ENCODE data around the gene TM6SF1. TPM values are rescaled to one million over a fixed set of nuclear protein-coding genes. Genes with fewer than 3 reads are reported as not detected.

The TM6SF1 gene
- total RNA-seq, 4 donors from 2014 or later, result 9.5 to 34.3 (median 14.0) TPM

GRCh38 chr15:83158393-83158792 lies 50.9 kb downstream of the TM6SF1 start:
- no peak for TF ChIP-seq CTCF (IDR thresholded peaks at IDR 0.05; ENCODE audit: low read depth)

- TF ChIP-seq CTCF (IDR thresholded peaks at IDR 0.05; ENCODE audit: low read depth), result no peak
These were observed 53.3 kb downstream of the TM6SF1 start for GRCh38 chr15:83160741-83161140.

- no peak for TF ChIP-seq CTCF (IDR thresholded peaks at IDR 0.05; ENCODE audit: low read depth)
These were observed 55.6 kb downstream of the TM6SF1 start for GRCh38 chr15:83163032-83163431.

- no peak for TF ChIP-seq CTCF (IDR thresholded peaks at IDR 0.05; ENCODE audit: low read depth)
These were observed 56.8 kb downstream of the TM6SF1 start for GRCh38 chr15:83164111-83164770.

- TF ChIP-seq CTCF (IDR thresholded peaks at IDR 0.05; ENCODE audit: low read depth), result no peak
These were observed 57.4 kb downstream of the TM6SF1 start for GRCh38 chr15:83164771-83165404.

- TF ChIP-seq CTCF (IDR thresholded peaks at IDR 0.05; ENCODE audit: low read depth), result no peak
These were observed 58.8 kb downstream of the TM6SF1 start for GRCh38 chr15:83166218-83166617.

- no peak for TF ChIP-seq CTCF (IDR thresholded peaks at IDR 0.05; ENCODE audit: low read depth)
These were observed 59.4 kb downstream of the TM6SF1 start for GRCh38 chr15:83166830-83167229.

Data from subcutaneous adipose tissue (tissue), 4 donors.